HG03378 (cell line): ENCODE data around the gene CWC25.

Experiments used
- ATAC-seq: cut with Tn5 transposase; IDR thresholded peaks from one replicate; pipeline ENCODE4 v1.9.1; 2021; ENCODE audit warnings: mild to moderate bottlenecking, moderate library complexity; ENCODE audit not compliant: unreplicated experiment

CWC25 gene

GRCh38 chr17:38853292-38854219 lies 28.4 kb upstream of the CWC25 start, which contains the start of gene RPL23:
TSS of gene RPL23 (minus strand) at chr17:38853721. CDS start at chr17:38853710, 11 bp downstream.
- ATAC-seq, result peak; percentile 70

- no peak for ATAC-seq
Measured at GRCh38 chr17:38852771-38853291, 27.7 kb upstream of the CWC25 start.

- ATAC-seq, result no peak
Measured at GRCh38 chr17:38851434-38851833, 26.3 kb upstream of the CWC25 start.

- ATAC-seq, result no peak
Measured at GRCh38 chr17:38850374-38850773, 25.3 kb upstream of the CWC25 start.

- ATAC-seq, result no peak
Measured at GRCh38 chr17:38848939-38849605, 24.0 kb upstream of the CWC25 start.

- no peak for ATAC-seq
Measured at GRCh38 chr17:38848557-38848891, 23.4 kb upstream of the CWC25 start.

- no peak for ATAC-seq
Measured at GRCh38 chr17:38844261-38844757, 19.2 kb upstream of the CWC25 start.

GRCh38 chr17:38825762-38826247 lies 684 bp upstream of the CWC25 start:
- no peak for ATAC-seq

- no peak for ATAC-seq
Measured at GRCh38 chr17:38815576-38816193, 9.4 kb downstream of the CWC25 start.

GRCh38 chr17:38809828-38810227 lies 15.3 kb downstream of the CWC25 start:
- ATAC-seq, result no peak

- no peak for ATAC-seq
Measured at GRCh38 chr17:38800237-38800760, 24.8 kb downstream of the CWC25 start.

- peak; percentile 75 for ATAC-seq
Measured at GRCh38 chr17:38799501-38800236, 25.5 kb downstream of the CWC25 start, which contains the start of gene PIP4K2B. TSS of gene PIP4K2B (minus strand) at chr17:38799556. CDS start at chr17:38799424, 132 bp downstream.

GRCh38 chr17:38798614-38799500 lies 26.3 kb downstream of the CWC25 start:
- no peak for ATAC-seq

- no peak for ATAC-seq
Measured at GRCh38 chr17:38797828-38798227, 27.3 kb downstream of the CWC25 start.

GRCh38 chr17:38797158-38797490 lies 28.0 kb downstream of the CWC25 start:
- ATAC-seq, result no peak

GRCh38 chr17:38796451-38797157 lies 28.5 kb downstream of the CWC25 start:
- ATAC-seq, result no peak

GRCh38 chr17:38794221-38794620 lies 30.9 kb downstream of the CWC25 start:
- ATAC-seq, result no peak

GRCh38 chr17:38791162-38791561 lies 34.0 kb downstream of the CWC25 start:
- no peak for ATAC-seq
